ENCODE data around the gene COX8C.
"Not testable (repeated sequence)": the region's sequence is repeated elsewhere in the genome, so short reads cannot be mapped to it uniquely, and the experiment has no call there.

The COX8C gene

GRCh38 chr14:93379831-93380230 is 32.8 kb downstream of the COX8C start:
- Histone ChIP-seq H3K27me3 (replicated peaks; ENCODE audit: control insufficient read depth, insufficient read depth, low read length) (no peaks in the 10 kb centered on the region), H3K36me3 (ENCODE audit: control insufficient read depth, insufficient read depth, low read length) (no peaks in the 10 kb centered on the region), H3K4me3 (replicated peaks; ENCODE audit: low read depth, low read length) (no peak overlapping the region)
- DNase-seq (ENCODE audit: extremely low read depth, insufficient read length): no peak
- no peak for TF ChIP-seq CTCF (IDR thresholded peaks at IDR 0.05; ENCODE audit: insufficient read depth, low read length, poor library complexity, severe bottlenecking)

- DNase-seq (ENCODE audit: extremely low read depth, insufficient read length): no peak
- Histone ChIP-seq H3K4me3 (replicated peaks; ENCODE audit: low read depth, low read length) (no peak overlapping the region), H3K36me3 (ENCODE audit: control insufficient read depth, insufficient read depth, low read length) (no peaks in the 10 kb centered on the region), H3K27me3 (replicated peaks; ENCODE audit: control insufficient read depth, insufficient read depth, low read length) (no peaks in the 10 kb centered on the region)
- TF ChIP-seq CTCF (IDR thresholded peaks at IDR 0.05; ENCODE audit: insufficient read depth, low read length, poor library complexity, severe bottlenecking): no peak
Measured at GRCh38 chr14:93381644-93382043, 34.7 kb downstream of the COX8C start.

- H3K4me3 ChIP-seq (replicated peaks; ENCODE audit: low read depth, low read length); H3K36me3 ChIP-seq (ENCODE audit: control insufficient read depth, insufficient read depth, low read length); DNase-seq (ENCODE audit: extremely low read depth, insufficient read length); H3K27me3 ChIP-seq (replicated peaks; ENCODE audit: control insufficient read depth, insufficient read depth, low read length): not testable (repeated sequence)
Measured at GRCh38 chr14:93384256-93384655, 37.3 kb downstream of the COX8C start.

GRCh38 chr14:93395231-93395630 is 48.2 kb downstream of the COX8C start:
- no peak overlapping the region for H3K4me3 ChIP-seq (replicated peaks; ENCODE audit: low read depth, low read length)
- no peaks in the 10 kb centered on the region for H3K36me3 ChIP-seq (ENCODE audit: control insufficient read depth, insufficient read depth, low read length)
- TF ChIP-seq CTCF (IDR thresholded peaks at IDR 0.05; ENCODE audit: insufficient read depth, low read length, poor library complexity, severe bottlenecking): no peak
- DNase-seq (ENCODE audit: extremely low read depth, insufficient read length): no peak
- no peaks in the 10 kb centered on the region for H3K27me3 ChIP-seq (replicated peaks; ENCODE audit: control insufficient read depth, insufficient read depth, low read length)

- no peak overlapping the region for H3K4me3 ChIP-seq (replicated peaks; ENCODE audit: low read depth, low read length)
- no peak for TF ChIP-seq CTCF (IDR thresholded peaks at IDR 0.05; ENCODE audit: insufficient read depth, low read length, poor library complexity, severe bottlenecking)
- no peak for DNase-seq (ENCODE audit: extremely low read depth, insufficient read length)
- H3K27me3 ChIP-seq (replicated peaks; ENCODE audit: control insufficient read depth, insufficient read depth, low read length): no peaks in the 10 kb centered on the region
- H3K36me3 ChIP-seq (ENCODE audit: control insufficient read depth, insufficient read depth, low read length): no peaks in the 10 kb centered on the region
Measured at GRCh38 chr14:93396456-93396855, 49.5 kb downstream of the COX8C start.
